Thyroid gland (tissue), 4 donors: ENCODE measurements around the gene GNAT2.

Experiments used
- CTCF ChIP-seq, 6 experiments: fragments of 200-600 bp in 3 of 6; fragments of 450-650 bp in 3 of 6; sonication (generic) in 3 of 6; IDR thresholded peaks; one replicate each; pipeline ENCODE4 v1.5.1; 2016 to 2019; ENCODE audit warnings: antibody characterized with exemption in 6 of 6, mild to moderate bottlenecking in 2 of 6, inconsistent platforms in 1 of 6, moderate library complexity in 1 of 6
- POLR2A ChIP-seq, 2 donors: fragments of 450-650 bp; IDR thresholded peaks; one replicate each; pipeline ENCODE4 v1.6.1; 2017; ENCODE audit warnings: antibody characterized with exemption in 2 of 2, mild to moderate bottlenecking in 2 of 2, moderate library complexity in 1 of 2

GRCh38 chr1:109618661-109619575, 498 bp downstream of the GNAT2 start:
- TF ChIP-seq CTCF (IDR thresholded peaks at IDR 0.05): no peak
- TF ChIP-seq POLR2A (IDR thresholded peaks at IDR 0.05): no peak
